Transverse colon (tissue), 4 donors: ENCODE measurements around the gene EYS. TPM values are rescaled to one million over a fixed set of nuclear protein-coding genes. Genes with fewer than 3 reads are reported as not detected.

Source experiments
- DNase-seq: peaks from one replicate; pipeline ENCODE4 v3.0.0-alpha.2; 2019
- H3K27ac ChIP-seq, 4 donors: fragments of 200-600 bp; sonication (generic); 2 replicates each; pipeline ENCODE4 v1.5.1; 2016 to 2018; ENCODE audit warnings: inconsistent platforms in 4 of 4
- H3K27me3 ChIP-seq: fragments of 200-600 bp; sonication (generic); 2 replicates; pipeline ENCODE4 v1.5.1; 2017; ENCODE audit warnings: inconsistent platforms
- H3K36me3 ChIP-seq, 4 donors: fragments of 200-600 bp; sonication (generic); 2 replicates each; pipeline ENCODE4 v1.5.1; 2017 to 2019; ENCODE audit warnings: inconsistent platforms in 4 of 4
- H3K4me1 ChIP-seq, 4 donors: fragments of 200-600 bp; sonication (generic); 2 replicates each; pipeline ENCODE4 v1.5.1; 2017 to 2020; ENCODE audit warnings: inconsistent platforms in 4 of 4
- H3K4me3 ChIP-seq, 4 donors: fragments of 200-600 bp; sonication (generic); 1 replicate in 1 of 4; 2 replicates in 3 of 4; pipeline versions ENCODE4 v1.5.1 to v1.6.1; 2017 to 2019; ENCODE audit warnings: inconsistent platforms in 4 of 4
- H3K9me3 ChIP-seq, 2 donors: fragments of 200-600 bp; sonication (generic); 2 replicates each; pipeline ENCODE4 v1.5.1; 2017 to 2019; ENCODE audit warnings: inconsistent platforms in 2 of 2
- EP300 ChIP-seq: sonication (generic); formaldehyde crosslinking; IDR thresholded peaks from one replicate; pipeline ENCODE4 v1.6.1; 2017; ENCODE audit warnings: antibody characterized with exemption, low read depth
- POLR2A ChIP-seq: fragments of 450-650 bp; IDR thresholded peaks from one replicate; pipeline ENCODE4 v1.6.1; 2016; ENCODE audit warnings: antibody characterized with exemption, mild to moderate bottlenecking, moderate library complexity
- POLR2AphosphoS5 ChIP-seq, 3 donors: sonication (generic); formaldehyde crosslinking; IDR thresholded peaks; one replicate each; pipeline ENCODE4 v1.6.1; 2016; ENCODE audit warnings: antibody characterized with exemption in 3 of 3
- WGBS, 2 donors: methylation state at CpG; one replicate each; pipeline ENCODE4 v1.1.5; 2018; ENCODE audit warnings: low coverage in 1 of 2; 5-methylcytosine and 5-hydroxymethylcytosine counted together
- in situ Hi-C, 4 donors: fragments of 200-750 bp; cut with MboI; loops; one replicate each; pipeline versions ENCODE4 v1.15.0 to v1.15.1; 2017; ENCODE audit warnings: low sequenced_read_pairs in 3 of 4, low pct_ligation_motif_present in 1 of 4, low pct_unique_long_range_greater_than_20kb in 1 of 4
- intact Hi-C: fragments of 100-400 bp; cut with DNase I; formaldehyde crosslinking; loops from one replicate; pipeline ENCODE4 v1.15.1; 2023; ENCODE audit warnings: low total_unique reads
- total RNA-seq, 4 donors: library from RNA; depleted of rRNA; stranded (reverse); fragments of >200 nt; gene quantifications; one replicate each; pipeline ENCODE4 v1.1.0, GENCODE V29; 2016
- TF ChIP-seq, protein P1 (sequence below), 5 experiments: fragments of 200-600 bp in 3 of 5; fragments of 450-650 bp in 2 of 5; sonication (generic) in 3 of 5; IDR thresholded peaks; 1 replicate in 2 of 5; 2 replicates in 3 of 5; pipeline ENCODE4 v1.5.1; 2016 to 2017; ENCODE audit warnings: antibody characterized with exemption in 5 of 5, inconsistent platforms in 3 of 5, mild to moderate bottlenecking in 2 of 5, moderate library complexity in 1 of 5

EYS gene
- total RNA-seq, 4 donors from 2014 or later: 0.41 TPM; not detected in 3

DNA sequence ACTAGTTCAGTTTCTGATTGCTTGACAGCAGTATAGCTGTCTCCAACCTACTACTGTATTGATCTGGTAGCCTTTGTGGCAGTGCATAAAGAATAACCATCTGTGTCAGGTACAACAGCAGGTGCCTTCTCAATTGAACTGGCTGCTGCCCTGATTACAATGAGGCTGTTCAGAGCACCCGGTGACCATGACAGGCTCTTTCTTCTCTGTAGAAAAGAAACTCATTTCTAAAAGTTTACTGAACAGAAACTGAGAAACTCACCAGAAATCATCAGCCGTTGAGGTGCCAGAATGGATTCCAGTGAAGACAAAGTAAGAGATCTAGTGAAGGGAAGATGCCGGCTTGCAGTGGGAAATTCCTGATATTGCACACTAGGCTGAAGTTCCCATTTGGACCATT lies 1117.1 kb downstream of the EYS start:
- in situ Hi-C loops (no loop called here), intact Hi-C loops (no loop called here)
- Histone ChIP-seq H3K27ac (no peak overlapping the region), H3K27me3 (no peaks in the 10 kb centered on the region), H3K36me3 (no peaks in the 10 kb centered on the region), H3K4me1 (no peaks in the 10 kb centered on the region), H3K9me3 (no peaks in the 10 kb centered on the region), H3K4me3 (no peak overlapping the region)
- DNase-seq: no peak
- WGBS, 2 donors: 50 to 84% methylated on average over 1 to 3 of the region's 3 CpGs
- TF ChIP-seq POLR2A: no peak
- TF ChIP-seq, protein P1, sequence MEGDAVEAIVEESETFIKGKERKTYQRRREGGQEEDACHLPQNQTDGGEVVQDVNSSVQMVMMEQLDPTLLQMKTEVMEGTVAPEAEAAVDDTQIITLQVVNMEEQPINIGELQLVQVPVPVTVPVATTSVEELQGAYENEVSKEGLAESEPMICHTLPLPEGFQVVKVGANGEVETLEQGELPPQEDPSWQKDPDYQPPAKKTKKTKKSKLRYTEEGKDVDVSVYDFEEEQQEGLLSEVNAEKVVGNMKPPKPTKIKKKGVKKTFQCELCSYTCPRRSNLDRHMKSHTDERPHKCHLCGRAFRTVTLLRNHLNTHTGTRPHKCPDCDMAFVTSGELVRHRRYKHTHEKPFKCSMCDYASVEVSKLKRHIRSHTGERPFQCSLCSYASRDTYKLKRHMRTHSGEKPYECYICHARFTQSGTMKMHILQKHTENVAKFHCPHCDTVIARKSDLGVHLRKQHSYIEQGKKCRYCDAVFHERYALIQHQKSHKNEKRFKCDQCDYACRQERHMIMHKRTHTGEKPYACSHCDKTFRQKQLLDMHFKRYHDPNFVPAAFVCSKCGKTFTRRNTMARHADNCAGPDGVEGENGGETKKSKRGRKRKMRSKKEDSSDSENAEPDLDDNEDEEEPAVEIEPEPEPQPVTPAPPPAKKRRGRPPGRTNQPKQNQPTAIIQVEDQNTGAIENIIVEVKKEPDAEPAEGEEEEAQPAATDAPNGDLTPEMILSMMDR (IDR thresholded peaks at IDR 0.05): no peak
- TF ChIP-seq EP300: no peak
- no peak for TF ChIP-seq POLR2AphosphoS5 (IDR thresholded peaks at IDR 0.05)

DNA sequence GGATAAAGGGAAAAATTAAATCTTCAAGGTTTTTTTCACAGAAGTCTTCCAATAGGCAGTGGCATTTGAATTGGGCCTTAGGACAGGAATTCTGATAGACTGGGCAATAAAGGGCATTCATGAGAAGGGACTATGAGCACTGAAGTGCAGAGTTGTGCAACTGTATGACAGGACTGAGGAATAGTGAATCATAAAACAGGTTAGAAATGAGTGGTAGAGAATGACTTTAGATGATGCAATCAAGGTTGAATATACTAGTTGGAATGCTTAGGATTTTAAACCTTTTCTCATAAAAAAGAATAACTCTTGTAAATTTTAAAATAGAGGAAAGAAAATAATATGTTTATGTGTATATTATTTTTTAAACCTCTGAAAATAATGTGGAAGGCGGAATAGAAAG lies 1126.7 kb downstream of the EYS start:
- Histone ChIP-seq H3K27me3 (no peaks in the 10 kb centered on the region), H3K36me3 (no peaks in the 10 kb centered on the region), H3K9me3 (no peaks in the 10 kb centered on the region), H3K4me3 (no peak overlapping the region), H3K27ac (no peak overlapping the region), H3K4me1 (no peaks in the 10 kb centered on the region)
- no peak for DNase-seq
- intact Hi-C loops (no loop called here), in situ Hi-C loops (no loop called here)
- 53 to 73% methylated on average over 1 of the region's 1 CpG for WGBS, 2 donors
- no peak for TF ChIP-seq POLR2A
- TF ChIP-seq, protein P1 (IDR thresholded peaks at IDR 0.05): no peak
- TF ChIP-seq EP300: no peak
- no peak for TF ChIP-seq POLR2AphosphoS5 (IDR thresholded peaks at IDR 0.05)

DNA sequence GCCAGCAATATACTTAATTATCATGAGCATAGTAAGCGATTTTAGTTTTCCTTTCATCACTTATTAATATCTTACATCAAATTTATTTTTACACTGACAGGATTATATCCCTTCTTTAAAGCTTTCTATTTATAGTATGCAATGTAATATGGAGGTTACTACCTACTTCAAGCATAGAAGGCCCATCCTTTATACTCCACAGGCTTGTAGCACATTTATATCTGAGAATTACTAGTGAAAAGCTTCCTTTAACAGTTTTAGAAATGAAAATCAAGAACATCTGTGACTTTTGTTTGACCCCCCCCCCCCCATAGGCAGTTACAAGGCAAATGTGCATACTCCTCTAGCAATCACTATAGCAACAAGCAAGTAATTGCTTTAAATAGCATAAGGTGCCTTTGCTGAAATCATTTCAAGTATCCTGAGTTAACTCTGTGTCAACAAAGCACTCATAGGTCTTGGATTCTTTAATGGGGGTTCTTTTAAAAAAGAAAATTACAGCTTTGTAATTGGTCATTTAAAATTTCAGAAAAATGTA lies 1153.7 kb downstream of the EYS start:
- Histone ChIP-seq H3K4me1 (no peaks in the 10 kb centered on the region), H3K36me3 (no peaks in the 10 kb centered on the region), H3K27ac (no peak overlapping the region), H3K4me3 (no peak overlapping the region), H3K27me3 (no peaks in the 10 kb centered on the region), H3K9me3 (no peaks in the 10 kb centered on the region)
- in situ Hi-C loops (no loop called here), intact Hi-C loops (no loop called here)
- WGBS, 2 donors: 73 to 88% methylated on average over 1 of the region's 1 CpG
- TF ChIP-seq POLR2AphosphoS5 (IDR thresholded peaks at IDR 0.05): no peak
- TF ChIP-seq EP300: no peak
- no peak for TF ChIP-seq POLR2A
- TF ChIP-seq, protein P1 (IDR thresholded peaks at IDR 0.05): no peak
- DNase-seq: no peak

DNA sequence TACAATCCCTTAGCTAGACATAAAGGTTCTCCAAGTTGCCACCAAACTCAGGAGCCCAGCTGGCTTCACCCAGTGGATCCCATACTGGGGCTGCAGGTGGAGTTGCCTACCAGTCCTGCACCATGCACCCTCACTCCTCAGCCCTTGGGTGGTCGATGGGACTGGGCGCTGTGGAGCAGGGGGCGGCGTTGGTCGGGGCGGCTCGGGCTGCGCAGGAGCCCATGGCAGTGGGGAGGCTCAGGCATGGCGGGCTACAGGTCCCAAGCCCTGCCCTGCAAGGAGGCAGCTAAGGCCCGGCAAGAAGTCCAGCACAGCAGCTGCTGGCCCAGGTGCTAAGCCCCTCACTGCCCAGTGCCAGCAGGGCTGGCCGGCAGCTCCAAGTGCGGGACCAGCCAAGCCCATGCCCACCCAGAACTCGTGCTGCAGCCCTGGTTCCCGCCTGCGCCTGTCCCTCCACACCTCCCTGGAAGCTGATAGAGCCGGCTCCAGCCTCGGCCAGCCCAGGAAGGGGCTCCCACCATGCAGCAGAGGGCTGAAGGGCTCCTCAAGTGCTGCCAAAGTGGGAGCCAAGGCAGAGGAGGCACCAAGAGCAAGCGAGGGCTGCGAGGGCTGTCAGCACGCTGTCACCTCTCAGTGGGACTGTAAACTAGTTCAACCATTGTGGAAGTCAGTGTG lies 1159.3 kb downstream of the EYS start:
- 98% methylated on average over 9 of the region's 20 CpGs; no CpG with 5 or more reads in 1 of the 2 donors for WGBS, 2 donors
- Histone ChIP-seq H3K36me3 (no peaks in the 10 kb centered on the region), H3K27ac (no peak overlapping the region), H3K4me1 (no peaks in the 10 kb centered on the region), H3K4me3 (no peak overlapping the region), H3K9me3 (no peaks in the 10 kb centered on the region), H3K27me3 (no peaks in the 10 kb centered on the region)
- DNase-seq: no peak
- in situ Hi-C loops: no loop called here
- TF ChIP-seq EP300: no peak
- no peak for TF ChIP-seq POLR2AphosphoS5 (IDR thresholded peaks at IDR 0.05)
- TF ChIP-seq, protein P1 (IDR thresholded peaks at IDR 0.05): no peak
- no peak for TF ChIP-seq POLR2A
- intact Hi-C loops: no loop called here
